H1 (cell line): ENCODE data around the gene SLC2A5. TPM values are rescaled to one million over a fixed set of nuclear protein-coding genes. Genes with fewer than 3 reads are reported as not detected.
A peak's percentile ranks its signal among the peaks of the same experiment; 100 is the strongest.

Experiments used
- CTCF ChIA-PET: fragments of 300-600 bp; sonication (Branson Sonifier 250); formaldehyde crosslinking; loops from one replicate; lab custom pipeline; 2021; ENCODE audit not compliant: partially characterized antibody; lab: Charles Lee
- POLR2A ChIA-PET: fragments of 300-600 bp; sonication (Branson Sonifier 250); formaldehyde crosslinking; loops from one replicate; lab custom pipeline; 2021; ENCODE audit warnings: inconsistent platforms; ENCODE audit not compliant: partially characterized antibody; lab: Charles Lee
- DNase-seq, 2 experiments: peaks; one replicate each; pipeline versions ENCODE4 v3.0.0 to v3.0.0-alpha.2; 2010 to 2022; ENCODE audit warnings: low spot score in 2 of 2, low read depth in 1 of 2, mixed read lengths in 1 of 2
- FAIRE-seq: peaks from 2 replicates; lab custom pipeline; 2011; peaks lifted over from hg19 to GRCh38; lab: Jason Lieb, UNC
- H2AFZ ChIP-seq: 2 replicates; pipeline ENCODE4 v1.8.1; 2012; ENCODE audit warnings: low read length, inconsistent platforms
- H2AK5ac ChIP-seq: 2 replicates; pipeline ENCODE4 v1.6.1; 2013; ENCODE audit warnings: low read depth, low read length
- H2BK120ac ChIP-seq: replicated peaks from 2 replicates; pipeline ENCODE3; 2013; ENCODE audit warnings: low read depth, low read length, inconsistent platforms
- H2BK12ac ChIP-seq: 2 replicates; pipeline ENCODE4 v1.6.1; 2013; ENCODE audit warnings: low read depth, low read length
- H2BK15ac ChIP-seq: 2 replicates; pipeline ENCODE4 v1.6.1; 2013; ENCODE audit warnings: low read length
- H2BK20ac ChIP-seq: 2 replicates; pipeline ENCODE4 v1.6.1; 2013; ENCODE audit warnings: low read length
- H2BK5ac ChIP-seq: 2 replicates; pipeline ENCODE4 v1.6.1; 2013; ENCODE audit warnings: low read depth, low read length
- H3K14ac ChIP-seq: 2 replicates; pipeline ENCODE4 v1.6.1; 2013; ENCODE audit warnings: inconsistent platforms; ENCODE audit not compliant: insufficient read length
- H3K18ac ChIP-seq: 2 replicates; pipeline ENCODE4 v1.6.1; 2013; ENCODE audit warnings: low read length; ENCODE audit errors: extremely low read depth
- H3K23ac ChIP-seq: 2 replicates; pipeline ENCODE4 v1.6.1; 2013; ENCODE audit warnings: inconsistent platforms; ENCODE audit not compliant: insufficient read length
- H3K23me2 ChIP-seq: 2 replicates; pipeline ENCODE4 v1.6.1; 2013; ENCODE audit warnings: low read depth, low read length
- H3K27ac ChIP-seq: 2 replicates; pipeline ENCODE4 v1.6.1; 2011; ENCODE audit warnings: low read depth, low read length, inconsistent platforms
- H3K27me3 ChIP-seq, 4 experiments: replicated peaks in 1 of 4; 1 replicate in 1 of 4; 2 replicates in 3 of 4; pipeline versions ENCODE4 v1.6.1 to v1.8.1; 2011 to 2013; ENCODE audit warnings: low read length in 3 of 4, mild to moderate bottlenecking in 3 of 4, inconsistent platforms in 2 of 4, mixed read lengths in 2 of 4, moderate library complexity in 1 of 4; ENCODE audit not compliant: control insufficient read depth in 3 of 4, insufficient read depth in 3 of 4; ENCODE audit errors: extremely low read depth in 1 of 4
- H3K36me3 ChIP-seq, 4 experiments: 2 replicates each; pipeline versions ENCODE4 v1.6.1 to v1.8.1; 2011 to 2013; ENCODE audit warnings: mild to moderate bottlenecking in 4 of 4, low read length in 3 of 4, moderate library complexity in 2 of 4, control low read depth in 1 of 4, inconsistent platforms in 1 of 4; ENCODE audit not compliant: insufficient read depth in 4 of 4, control insufficient read depth in 2 of 4
- H3K4ac ChIP-seq: replicated peaks from 2 replicates; pipeline ENCODE3; 2013; ENCODE audit warnings: low read length, low read depth, mixed read lengths, inconsistent platforms; ENCODE audit not compliant: insufficient read length
- H3K4me1 ChIP-seq, 4 experiments: replicated peaks in 1 of 4; 1 replicate in 1 of 4; 2 replicates in 3 of 4; pipeline versions ENCODE4 v1.6.1 to v1.8.1; 2011 to 2013; ENCODE audit warnings: low read length in 3 of 4, inconsistent platforms in 2 of 4, mixed read lengths in 1 of 4; ENCODE audit not compliant: insufficient read depth in 4 of 4, control insufficient read depth in 3 of 4
- H3K4me2 ChIP-seq, 2 experiments: 2 replicates each; pipeline versions ENCODE4 v1.6.1 to v1.8.1; 2011 to 2013; ENCODE audit warnings: low read depth in 2 of 2, low read length in 2 of 2, control low read depth in 1 of 2, inconsistent platforms in 1 of 2, mild to moderate bottlenecking in 1 of 2; ENCODE audit not compliant: insufficient read depth in 1 of 2
- H3K4me3 ChIP-seq, 4 experiments: fragments of 200-600, 300-600 bp in 1 of 4; sonication (generic), shearing (Covaris generic), sonication (Bioruptor Twin) in 1 of 4; 2 replicates each; pipeline versions ENCODE4 v1.5.1 to v1.8.1; 2011 to 2016; ENCODE audit warnings: low read length in 4 of 4, low read depth in 3 of 4, control low read depth in 2 of 4, inconsistent platforms in 2 of 4, mild to moderate bottlenecking in 2 of 4, mixed read lengths in 1 of 4, moderate library complexity in 1 of 4; ENCODE audit not compliant: insufficient read depth in 2 of 4; ENCODE audit errors: extremely low read depth in 1 of 4
- H3K56ac ChIP-seq: replicated peaks from 2 replicates; pipeline ENCODE3; 2013; ENCODE audit warnings: low read depth, mild to moderate bottlenecking, mixed read lengths, low read length, inconsistent platforms; ENCODE audit not compliant: insufficient read length
- H3K79me1 ChIP-seq: 2 replicates; pipeline ENCODE4 v1.6.1; 2013; ENCODE audit warnings: low read depth, low read length, control low read depth
- H3K79me2 ChIP-seq, 2 experiments: 2 replicates each; pipeline versions ENCODE4 v1.6.1 to v1.8.1; 2012 to 2013; ENCODE audit warnings: low read length in 2 of 2, mild to moderate bottlenecking in 2 of 2, inconsistent platforms in 1 of 2; ENCODE audit not compliant: insufficient read depth in 2 of 2, control insufficient read depth in 1 of 2
- H3K9ac ChIP-seq, 4 experiments: replicated peaks in 1 of 4; 1 replicate in 1 of 4; 2 replicates in 3 of 4; pipeline versions ENCODE4 v1.6.1 to v1.8.1; 2011 to 2013; ENCODE audit warnings: low read depth in 3 of 4, low read length in 3 of 4, control low read depth in 2 of 4, mild to moderate bottlenecking in 2 of 4, moderate library complexity in 2 of 4, inconsistent platforms in 1 of 4; ENCODE audit errors: extremely low read depth in 1 of 4
- H3K9me3 ChIP-seq, 2 experiments: 2 replicates each; pipeline versions ENCODE4 v1.6.1 to v1.8.1; 2012 to 2013; ENCODE audit warnings: mild to moderate bottlenecking in 2 of 2, moderate library complexity in 2 of 2, control low read depth in 1 of 2, inconsistent platforms in 1 of 2, low read depth in 1 of 2, low read length in 1 of 2, mixed read lengths in 1 of 2; ENCODE audit not compliant: insufficient read depth in 2 of 2
- H4K20me1 ChIP-seq, 2 experiments: replicated peaks in 1 of 2; 2 replicates each; pipeline versions ENCODE3 to v1.8.1; 2011 to 2013; ENCODE audit warnings: inconsistent platforms in 2 of 2, low read length in 2 of 2, mild to moderate bottlenecking in 1 of 2; ENCODE audit not compliant: insufficient read depth in 2 of 2, control insufficient read depth in 1 of 2
- H4K5ac ChIP-seq: 2 replicates; pipeline ENCODE4 v1.6.1; 2013; ENCODE audit warnings: low read length, low read depth, mixed read lengths, inconsistent platforms; ENCODE audit not compliant: insufficient read length
- H4K8ac ChIP-seq: 2 replicates; pipeline ENCODE4 v1.8.0; 2013; ENCODE audit warnings: mild to moderate bottlenecking, moderate library complexity, low read length, inconsistent platforms; ENCODE audit not compliant: insufficient read depth; ENCODE audit errors: extremely low read depth
- H4K91ac ChIP-seq: replicated peaks from 2 replicates; pipeline ENCODE3; 2013; ENCODE audit warnings: low read length, mixed read lengths, inconsistent platforms; ENCODE audit not compliant: insufficient read length
- ASH2L ChIP-seq: fragments of 200-600, 300-600 bp; sonication (generic); IDR thresholded peaks from one replicate; pipeline ENCODE4 v1.7.1; 2017; ENCODE audit warnings: low read length
- CBX5 ChIP-seq: fragments of 300-800, 300-1000 bp; sonication (generic); IDR thresholded peaks from 2 replicates; pipeline ENCODE4 v1.7.1; 2016; ENCODE audit warnings: antibody characterized with exemption, low read length, low read depth
- CHD2 ChIP-seq: IDR thresholded peaks from 2 replicates; pipeline ENCODE4 v1.6.1; 2012; ENCODE audit warnings: low read length, improper control_type of control experiment
- JUND ChIP-seq: IDR thresholded peaks from 2 replicates; pipeline ENCODE4 v1.6.1; 2011; ENCODE audit warnings: mild to moderate bottlenecking, improper control_type of control experiment, low read length
- MAFK ChIP-seq: IDR thresholded peaks from 2 replicates; pipeline ENCODE4 v1.6.1; 2012; ENCODE audit warnings: low read depth, mild to moderate bottlenecking, improper control_type of control experiment, low read length
- SP4 ChIP-seq: IDR thresholded peaks from 2 replicates; pipeline ENCODE4 v1.6.1; 2012; ENCODE audit warnings: low read length, inconsistent platforms
- TAF7 ChIP-seq: optimal IDR thresholded peaks from 2 replicates; pipeline ENCODE3; 2011; ENCODE audit warnings: low read depth, mild to moderate bottlenecking, inconsistent platforms, low read length, moderate library complexity, borderline replicate concordance
- TBP ChIP-seq: IDR thresholded peaks from 2 replicates; pipeline ENCODE4 v1.6.1; 2011; ENCODE audit warnings: low read depth, low read length, improper control_type of control experiment
- TEAD4 ChIP-seq: IDR thresholded peaks from 2 replicates; pipeline ENCODE4 v1.6.1; 2012; ENCODE audit warnings: low read depth, low read length, inconsistent platforms, mixed read lengths
- YY1 ChIP-seq: IDR thresholded peaks from 2 replicates; pipeline ENCODE4 v1.6.1; 2011; ENCODE audit warnings: low read depth, mild to moderate bottlenecking, low read length
- ZNF274 ChIP-seq: IDR thresholded peaks from 2 replicates; pipeline ENCODE4 v1.7.0; 2012; ENCODE audit warnings: low read length, borderline replicate concordance; ENCODE audit errors: extremely low read depth
- WGBS, 2 experiments: shearing (Covaris generic) in 1 of 2; methylation state at CpG; one replicate each; pipeline versions ENCODE4 v1.1.6 to v1.1.7; 2013 to 2015; ENCODE audit warnings: low lambda C conversion rate in 2 of 2, mixed read lengths in 2 of 2, inconsistent platforms in 1 of 2, low coverage in 1 of 2, missing lambda C conversion rate in 1 of 2; ENCODE audit not compliant: insufficient replicate concordance in 2 of 2, insufficient coverage in 1 of 2, insufficient read length in 1 of 2; ENCODE audit errors: extremely low coverage in 1 of 2, missing lambda C conversion rate in 1 of 2; 5-methylcytosine and 5-hydroxymethylcytosine counted together
- polyA plus RNA-seq, 7 experiments: library from polyadenylated mRNA; depleted of rRNA in 3 of 7; stranded (reverse) in 5 of 7; unstranded in 2 of 7; fragments of >200 nt in 5 of 7; fragments of 200-250 nt in 2 of 7; gene quantifications; 1 replicate in 5 of 7; 2 replicates in 1 of 7; 4 replicates in 1 of 7; pipeline versions ENCODE4 v1.2.1 to v1.2.3, GENCODE V29; 2011 to 2013; ENCODE audit warnings: missing spikeins in 2 of 7, mixed read lengths in 2 of 7
- total RNA-seq: library from RNA; stranded (reverse); fragmentation: NEBNext Ultra II Directional; extraction: Animal tissue kit (Norgen Biotek cat#: 25700); gene quantifications from 2 replicates; pipeline ENCODE4 v1.2.1, GENCODE V29; 2021
- TF ChIP-seq, protein P1 (sequence below): IDR thresholded peaks from 2 replicates; pipeline ENCODE4 v1.6.1; 2012; ENCODE audit warnings: inconsistent platforms

Gene SLC2A5
- total and polyA plus RNA-seq, 2 of the 8 experiments (the other 6 are each of a cell fraction or from before 2014, with no cell fraction given) = 0.12 TPM; not detected in 1

DNA sequence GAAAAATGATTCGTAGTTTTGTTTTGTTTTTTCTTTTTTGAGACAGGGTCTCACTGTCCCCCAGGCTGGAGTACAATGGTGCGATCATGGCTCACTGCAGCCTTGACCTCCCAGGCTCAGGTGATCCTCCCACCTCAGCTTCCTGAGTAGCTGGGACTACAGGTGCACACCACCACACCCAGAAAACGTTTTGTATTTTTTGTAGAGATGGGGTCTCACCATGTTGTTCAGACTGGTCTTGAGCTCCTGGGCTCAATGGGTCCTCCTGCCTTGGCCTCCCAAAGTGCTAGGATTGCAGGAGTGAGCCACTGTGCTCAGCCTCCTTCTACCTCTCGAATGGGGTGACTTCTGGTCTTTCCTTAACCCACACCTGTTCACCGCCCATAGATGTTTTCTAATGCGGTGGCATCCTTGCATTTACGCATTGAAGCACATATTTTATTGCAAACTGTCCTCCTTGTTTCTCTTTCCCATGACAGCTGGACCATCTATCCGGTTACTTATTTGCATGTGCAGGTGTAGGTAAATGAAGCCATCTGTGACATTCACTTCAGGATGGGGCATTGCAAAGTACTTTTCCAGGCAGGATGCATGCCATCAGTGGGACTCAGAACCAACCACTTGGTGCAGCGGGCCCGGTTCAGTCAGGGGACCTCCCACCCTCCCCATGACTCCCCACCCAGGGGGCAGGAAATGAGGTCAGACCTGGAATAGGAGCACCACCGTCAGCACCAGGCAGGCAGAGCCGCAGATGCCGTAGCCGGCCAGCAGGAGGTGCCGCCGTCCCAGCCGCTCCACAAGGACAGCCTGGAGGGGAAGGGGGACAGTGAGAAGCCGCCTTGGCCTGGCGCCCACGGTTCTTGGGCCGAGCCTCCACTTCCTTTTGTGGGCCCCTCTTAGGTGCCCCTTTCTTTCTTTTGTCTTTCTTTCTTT, 59.7 kb downstream of the SLC2A5 start:
- H3K4me1 ChIP-seq = peaks cover 0 to 2% (median 0%) of the 10 kb centered on the region in 4 experiments; a peak in 1 of 7 replicates
- no peak overlapping the region for H3K9ac ChIP-seq
- no peak overlapping the region for H3K4ac ChIP-seq
- no peaks in the 10 kb centered on the region for H3K79me2 ChIP-seq
- no peak overlapping the region; the same call in 1 of the 2 replicates for H2BK20ac ChIP-seq
- H3K27ac ChIP-seq = peak overlapping the region; percentile 52; the same call in 1 of the 2 replicates
- H2AK5ac ChIP-seq = no peak overlapping the region
- WGBS, 2 experiments = 56% methylated on average over 21 of the region's 21 CpGs; no CpG with 5 or more reads in 1 of the 2 experiments
- no peak overlapping the region for H2BK120ac ChIP-seq
- H3K27me3 ChIP-seq = no peaks in the 10 kb centered on the region
- no peak overlapping the region for H3K23ac ChIP-seq
- DNase-seq = peak; percentile 78 to 93
- H2BK12ac ChIP-seq = no peak overlapping the region
- H3K36me3 ChIP-seq = no peaks in the 10 kb centered on the region
- CTCF ChIA-PET = interaction anchor here (0.6 to 10.9 kb wide), 18 partner anchors 11 to 236 kb away, joined by 3 to 156 read pairs (median 4); partner anchors contain the start of gene SLC2A7
- H3K14ac ChIP-seq = no peak overlapping the region
- no peak overlapping the region for H4K91ac ChIP-seq
- no peaks in the 10 kb centered on the region for H4K20me1 ChIP-seq
- H4K5ac ChIP-seq = no peak overlapping the region
- FAIRE-seq = no peak
- H2BK5ac ChIP-seq = peak overlapping the region; percentile 29; the same call in 1 of the 2 replicates
- no peak overlapping the region for H2BK15ac ChIP-seq
- no peaks in the 10 kb centered on the region; the same call in 1 of the 2 replicates for H3K23me2 ChIP-seq
- no peak overlapping the region for H2AFZ ChIP-seq
- no peak overlapping the region for H3K4me3 ChIP-seq
- H4K8ac ChIP-seq = no peak overlapping the region
- no peak overlapping the region for H3K56ac ChIP-seq
- no peaks in the 10 kb centered on the region for H3K79me1 ChIP-seq
- H3K4me2 ChIP-seq = no peak overlapping the region
- POLR2A ChIA-PET = interaction anchor here (0.5 to 2.8 kb wide), 28 partner anchors 12 to 500 kb away, joined by 3 to 26 read pairs (median 4); partner anchors contain the start of genes ENO1 and GPR157
- no peak overlapping the region for H3K18ac ChIP-seq
- no peaks in the 10 kb centered on the region for H3K9me3 ChIP-seq
- TF ChIP-seq, protein P1, sequence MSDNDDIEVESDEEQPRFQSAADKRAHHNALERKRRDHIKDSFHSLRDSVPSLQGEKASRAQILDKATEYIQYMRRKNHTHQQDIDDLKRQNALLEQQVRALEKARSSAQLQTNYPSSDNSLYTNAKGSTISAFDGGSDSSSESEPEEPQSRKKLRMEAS = no peak
- no peak for TF ChIP-seq YY1
- TF ChIP-seq MAFK = no peak
- no peak for TF ChIP-seq CHD2
- no peak for TF ChIP-seq TEAD4
- TF ChIP-seq SP4 = no peak
- no peak for TF ChIP-seq ASH2L
- TF ChIP-seq JUND = peak; percentile 64; the same call in 1 of the 2 replicates
- TF ChIP-seq TAF7 = peak; percentile 99
- peak; percentile 93 for TF ChIP-seq TBP
- no peak for TF ChIP-seq ZNF274
- TF ChIP-seq CBX5 = no peak
